Liver (tissue), 9 donors: Measurements from ENCODE around the gene ZSCAN12. TPM values are rescaled to one million over a fixed set of nuclear protein-coding genes. Genes with fewer than 3 reads are reported as not detected.
"Not testable (repeated sequence)": the region's sequence is repeated elsewhere in the genome, so short reads cannot be mapped to it uniquely, and the experiment has no call there.

ENCODE experiments used
- DNase-seq: peaks from one replicate; pipeline ENCODE4 v3.0.0-alpha.2; 2017; ENCODE audit warnings: low spot score
- H3K27ac ChIP-seq, 2 donors: one replicate each; pipeline ENCODE4 v1.7.0; 2013; ENCODE audit warnings: inconsistent platforms in 2 of 2, low read length in 2 of 2, control low read depth in 1 of 2, low read depth in 1 of 2, mild to moderate bottlenecking in 1 of 2
- H3K27me3 ChIP-seq, 4 donors: one replicate each; pipeline versions ENCODE4 v1.6.1 to v1.7.0; 2013; ENCODE audit warnings: low read length in 3 of 4, inconsistent platforms in 1 of 4, mild to moderate bottlenecking in 1 of 4, moderate library complexity in 1 of 4; ENCODE audit not compliant: control insufficient read depth in 4 of 4, insufficient read depth in 4 of 4
- H3K36me3 ChIP-seq, 4 donors: one replicate each; pipeline versions ENCODE4 v1.6.1 to v1.7.0; 2013; ENCODE audit warnings: low read length in 3 of 4, mild to moderate bottlenecking in 3 of 4, low read depth in 1 of 4, moderate library complexity in 1 of 4; ENCODE audit not compliant: control insufficient read depth in 4 of 4, insufficient read depth in 3 of 4
- H3K4me1 ChIP-seq, 4 donors: one replicate each; pipeline versions ENCODE4 v1.6.1 to v1.7.0; 2013; ENCODE audit warnings: low read length in 3 of 4, mild to moderate bottlenecking in 3 of 4, moderate library complexity in 1 of 4; ENCODE audit not compliant: control insufficient read depth in 4 of 4, insufficient read depth in 4 of 4
- H3K4me3 ChIP-seq, 3 donors: one replicate each; pipeline versions ENCODE4 v1.6.1 to v1.7.0; 2013; ENCODE audit warnings: low read length in 3 of 3, control low read depth in 1 of 3, low read depth in 1 of 3, mild to moderate bottlenecking in 1 of 3
- H3K9ac ChIP-seq, 2 donors: one replicate each; pipeline ENCODE4 v1.7.0; 2013; ENCODE audit warnings: low read length in 2 of 2, mild to moderate bottlenecking in 2 of 2, moderate library complexity in 2 of 2, control low read depth in 1 of 2, low read depth in 1 of 2
- H3K9me3 ChIP-seq, 4 donors: one replicate each; pipeline versions ENCODE4 v1.6.1 to v1.7.0; 2013; ENCODE audit warnings: low read length in 3 of 4; ENCODE audit not compliant: control insufficient read depth in 4 of 4
- ATF3 ChIP-seq: IDR thresholded peaks from 2 replicates; pipeline ENCODE4 v1.6.1; 2016; ENCODE audit warnings: antibody characterized with exemption
- EGR1 ChIP-seq, 2 donors: IDR thresholded peaks; 2 replicates each; pipeline ENCODE4 v1.6.1; 2016 to 2018; ENCODE audit warnings: antibody characterized with exemption in 2 of 2, low read depth in 2 of 2
- FOXA1 ChIP-seq: IDR thresholded peaks from 2 replicates; pipeline ENCODE4 v1.6.1; 2016; ENCODE audit warnings: antibody characterized with exemption
- FOXA2 ChIP-seq: IDR thresholded peaks from 2 replicates; pipeline ENCODE4 v1.6.1; 2016; ENCODE audit warnings: antibody characterized with exemption
- HNF4A ChIP-seq, 2 donors: conservative IDR thresholded peaks; 2 replicates each; pipeline ENCODE4 v1.6.1; 2016; ENCODE audit warnings: antibody characterized with exemption in 2 of 2, mild to moderate bottlenecking in 2 of 2
- HNF4G ChIP-seq: IDR thresholded peaks from 2 replicates; pipeline ENCODE4 v1.6.1; 2016; ENCODE audit warnings: antibody characterized with exemption
- JUND ChIP-seq, 2 donors: IDR thresholded peaks; 2 replicates each; pipeline ENCODE4 v1.6.1; 2016; ENCODE audit warnings: antibody characterized with exemption in 2 of 2
- MAX ChIP-seq: IDR thresholded peaks from 2 replicates; pipeline ENCODE4 v1.6.1; 2016; ENCODE audit warnings: antibody characterized with exemption
- NR2F2 ChIP-seq: IDR thresholded peaks from 2 replicates; pipeline ENCODE4 v1.6.1; 2016; ENCODE audit warnings: antibody characterized with exemption
- REST ChIP-seq: IDR thresholded peaks from 2 replicates; pipeline ENCODE4 v1.6.1; 2016; ENCODE audit warnings: antibody characterized with exemption, mild to moderate bottlenecking
- RXRA ChIP-seq, 2 donors: IDR thresholded peaks; 2 replicates each; pipeline ENCODE4 v1.6.1; 2017 to 2018; ENCODE audit warnings: antibody characterized with exemption in 2 of 2, mild to moderate bottlenecking in 1 of 2
- TAF1 ChIP-seq: conservative IDR thresholded peaks from 2 replicates; pipeline ENCODE4 v1.6.1; 2016; ENCODE audit warnings: antibody characterized with exemption, mild to moderate bottlenecking
- YY1 ChIP-seq: IDR thresholded peaks from 2 replicates; pipeline ENCODE4 v1.6.1; 2016; ENCODE audit warnings: antibody characterized with exemption, mild to moderate bottlenecking
- whole genome bisulfite sequencing: extraction: QIAGEN DNeasy Blood & Tissue Kit; methylation state at CpG from one replicate; pipeline ENCODE4 v1.1.7; 2013; 5-methylcytosine and 5-hydroxymethylcytosine counted together
- polyA plus RNA-seq, 2 donors: library from polyadenylated mRNA; stranded (reverse) in 1 of 2; unstranded in 1 of 2; fragments of 200-250 nt in 1 of 2; fragments of >200 nt in 1 of 2; fragmentation: Nextera tagmentation in 1 of 2; extraction: Ambion mirVana in 1 of 2; gene quantifications; one replicate each; pipeline versions ENCODE4 v1.2.1 to v1.2.3, GENCODE V29; 2013 to 2015
- total RNA-seq, 2 donors: library from RNA; depleted of rRNA; stranded (reverse); fragments of >200 nt; gene quantifications; one replicate each; pipeline ENCODE4 v1.2.3, GENCODE V29; 2014
- donor health status: healthy.
- donor health status: healthy.
- donor health status: healthy.
- donor health status: healthy.
- donor health status: healthy.

ZSCAN12 gene
- total and polyA plus RNA-seq, 4 donors: 0.46 to 3.9 (median 2.0) TPM

GRCh38 chr6:28449056-28449455 lies 49.5 kb upstream of the ZSCAN12 start:
- 92% methylated on average over 1 of the region's 1 CpG for whole genome bisulfite sequencing

GRCh38 chr6:28447512-28447906 lies 48.0 kb upstream of the ZSCAN12 start:
- Histone ChIP-seq H3K9me3 (peaks cover 2 to 14% (median 4%) of the 10 kb centered on the region in 4 donors), H3K27me3 (peaks cover 2 to 16% (median 12%) of the 10 kb centered on the region in 4 donors)
- DNase-seq, H3K4me1 ChIP-seq, H3K36me3 ChIP-seq, H3K9ac ChIP-seq, H3K27ac ChIP-seq, H3K4me3 ChIP-seq: not testable (repeated sequence)

More at GRCh38 chr6:28449056-28449455, 49.5 kb upstream of the ZSCAN12 start:
- peaks cover 2 to 13% (median 11%) of the 10 kb centered on the region in 4 donors for H3K27me3 ChIP-seq
- no peak overlapping the region for H3K9ac ChIP-seq
- H3K9me3 ChIP-seq: peaks cover 0 to 8% (median 4%) of the 10 kb centered on the region in 4 donors
- no peaks in the 10 kb centered on the region for H3K36me3 ChIP-seq
- TF ChIP-seq YY1: no peak
- no peak for TF ChIP-seq TAF1
- no peak for TF ChIP-seq MAX
- no peak for TF ChIP-seq RXRA (IDR thresholded peaks at IDR 0.05)
- TF ChIP-seq JUND (IDR thresholded peaks at IDR 0.05): no peak
- TF ChIP-seq FOXA2: no peak
- no peak for TF ChIP-seq FOXA1
- TF ChIP-seq HNF4A (conservative IDR thresholded peaks at IDR 0.05): no peak
- H3K4me3 ChIP-seq: no peak overlapping the region
- H3K27ac ChIP-seq: no peak overlapping the region
- no peak for DNase-seq
- H3K4me1 ChIP-seq: no peaks in the 10 kb centered on the region

- no peak for TF ChIP-seq YY1
- TF ChIP-seq FOXA2: no peak
- TF ChIP-seq NR2F2: no peak
- TF ChIP-seq RXRA (IDR thresholded peaks at IDR 0.05): no peak
- no peak for TF ChIP-seq TAF1
- TF ChIP-seq EGR1 (IDR thresholded peaks at IDR 0.05; ENCODE audit: low read depth in 2 of 2): no peak
- TF ChIP-seq ATF3: no peak
- no peak for TF ChIP-seq HNF4G
- no peak for TF ChIP-seq REST
- TF ChIP-seq JUND (IDR thresholded peaks at IDR 0.05): no peak
- TF ChIP-seq MAX: no peak
- Histone ChIP-seq H3K9me3 (peaks cover 2 to 14% (median 4%) of the 10 kb centered on the region in 4 donors), H3K4me3 (no peak overlapping the region), H3K36me3 (no peaks in the 10 kb centered on the region), H3K9ac (no peak overlapping the region), H3K27me3 (peaks cover 2 to 16% (median 12%) of the 10 kb centered on the region in 4 donors), H3K4me1 (peaks cover 0 to 3% (median 1%) of the 10 kb centered on the region in 4 donors), H3K27ac (no peak overlapping the region)
- WGBS: 5% methylated on average over 36 of the region's 36 CpGs
- no peak for DNase-seq
Measured at GRCh38 chr6:28446818-28447511, 47.4 kb upstream of the ZSCAN12 start.

- H3K4me1 ChIP-seq, H3K36me3 ChIP-seq, H3K27ac ChIP-seq, H3K9ac ChIP-seq, DNase-seq, H3K4me3 ChIP-seq: not testable (repeated sequence)
- Histone ChIP-seq H3K27me3 (peaks cover 4 to 16% (median 10%) of the 10 kb centered on the region in 4 donors), H3K9me3 (peaks cover 2 to 12% (median 4%) of the 10 kb centered on the region in 4 donors)
- 88% methylated on average over 3 of the region's 3 CpGs for WGBS
Measured at GRCh38 chr6:28444759-28445158, 45.2 kb upstream of the ZSCAN12 start.
